Measurements from ENCODE around the gene CHN2.

The CHN2 gene

DNA sequence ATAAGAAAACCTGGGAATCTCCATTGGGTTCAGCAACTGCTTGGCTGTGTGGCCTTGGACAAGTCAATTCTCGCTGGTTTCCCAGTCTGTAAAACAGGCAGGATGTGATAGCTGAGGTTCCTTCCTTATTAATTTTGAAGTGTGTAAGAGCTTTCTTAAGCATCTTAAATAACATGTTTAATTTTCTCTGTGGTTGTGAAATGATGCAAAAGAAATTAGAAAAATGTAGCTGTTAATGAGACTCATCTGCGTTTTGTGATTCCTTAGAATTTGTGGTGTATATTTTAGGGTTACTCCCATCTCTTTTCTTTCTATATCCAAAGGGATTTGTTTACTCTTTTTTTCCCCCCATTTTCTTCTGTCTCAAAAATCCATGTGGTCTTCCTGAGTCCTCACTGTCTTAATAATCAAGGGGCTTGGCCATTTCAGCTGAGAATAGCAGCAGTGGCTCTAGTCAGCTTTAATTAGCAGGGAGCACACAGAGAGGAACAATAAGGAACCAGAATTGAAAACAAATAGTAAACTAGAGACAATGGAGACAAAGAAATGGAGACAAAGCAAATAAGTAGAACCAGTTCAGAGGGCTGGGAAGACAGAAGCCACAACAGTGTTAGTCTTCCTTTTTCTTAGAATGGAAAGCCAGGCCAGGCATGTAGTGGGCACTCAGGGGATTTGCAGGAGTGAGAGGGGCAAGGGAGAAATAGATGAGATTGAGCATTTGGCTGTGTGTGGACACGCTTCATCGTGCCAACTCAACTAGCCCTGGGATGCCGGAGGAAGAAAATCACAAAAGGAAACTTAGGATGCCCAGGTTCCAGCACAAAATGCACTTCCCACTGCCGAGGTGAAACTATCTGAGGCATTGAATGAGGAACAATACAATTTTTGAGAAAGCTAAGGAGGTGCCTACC is 93.9 kb downstream of the CHN2 start:
- no peak for DNase-seq

DNA sequence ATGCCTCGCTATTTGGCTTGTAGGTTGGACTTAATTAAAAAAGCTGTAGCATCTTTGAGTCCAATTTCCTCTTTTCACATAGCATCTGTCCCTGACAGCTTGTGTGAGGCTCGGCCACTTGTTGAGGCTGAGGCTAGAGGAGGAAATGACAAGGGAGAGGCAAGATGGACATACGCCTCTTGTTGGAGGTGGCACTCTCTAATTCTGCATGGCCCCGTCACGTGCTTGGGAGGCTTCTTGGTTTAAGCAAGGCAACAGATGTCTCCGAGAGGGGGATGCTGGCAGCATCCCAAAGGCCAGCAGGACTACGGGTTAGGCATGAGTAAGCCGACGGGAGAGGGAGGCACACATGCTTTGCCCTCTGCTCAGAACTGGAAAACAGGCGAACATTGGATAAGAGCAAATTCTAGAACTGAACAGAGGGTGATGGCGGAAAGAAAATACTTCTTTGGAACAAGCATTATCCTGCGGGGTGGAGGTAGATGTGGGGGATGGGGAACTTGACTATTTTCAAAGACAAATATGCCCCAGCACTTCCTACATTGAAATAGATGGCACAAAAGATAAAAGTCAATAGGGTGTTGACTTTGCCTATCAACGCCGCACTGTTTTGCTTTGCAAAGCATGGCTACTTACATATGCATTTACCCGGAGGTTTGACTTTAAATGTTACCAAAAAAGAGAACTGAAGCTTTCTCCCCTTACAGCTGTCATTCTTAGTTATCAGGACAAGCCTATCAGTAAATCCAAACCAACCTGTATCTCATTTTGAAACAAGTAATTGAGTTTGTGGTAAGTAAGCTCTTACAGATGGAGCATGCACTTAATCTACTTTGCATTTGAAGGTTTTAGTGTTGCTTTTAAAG is 94.8 kb downstream of the CHN2 start:
- DNase-seq, result no peak

DNA sequence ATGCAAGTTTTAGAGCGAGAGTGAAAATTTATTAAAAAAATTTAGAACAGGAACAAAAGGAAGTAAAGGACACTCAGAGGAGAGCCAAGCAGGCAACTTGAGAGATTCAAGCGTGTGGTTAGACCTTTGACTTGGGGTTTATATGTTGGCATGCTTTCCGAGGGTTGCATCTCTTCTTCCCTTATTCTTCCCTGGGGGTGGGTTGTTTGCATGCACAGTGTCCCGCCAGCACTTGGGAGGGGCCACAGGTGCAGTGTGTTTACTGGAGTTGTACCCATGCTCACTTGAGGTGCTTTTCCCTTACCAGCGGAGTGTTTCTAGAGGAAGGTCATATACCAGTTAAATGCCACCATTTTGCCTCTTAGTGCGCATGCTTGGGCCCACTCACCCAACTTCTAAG is 96.3 kb downstream of the CHN2 start:
- DNase-seq, result no peak

DNA sequence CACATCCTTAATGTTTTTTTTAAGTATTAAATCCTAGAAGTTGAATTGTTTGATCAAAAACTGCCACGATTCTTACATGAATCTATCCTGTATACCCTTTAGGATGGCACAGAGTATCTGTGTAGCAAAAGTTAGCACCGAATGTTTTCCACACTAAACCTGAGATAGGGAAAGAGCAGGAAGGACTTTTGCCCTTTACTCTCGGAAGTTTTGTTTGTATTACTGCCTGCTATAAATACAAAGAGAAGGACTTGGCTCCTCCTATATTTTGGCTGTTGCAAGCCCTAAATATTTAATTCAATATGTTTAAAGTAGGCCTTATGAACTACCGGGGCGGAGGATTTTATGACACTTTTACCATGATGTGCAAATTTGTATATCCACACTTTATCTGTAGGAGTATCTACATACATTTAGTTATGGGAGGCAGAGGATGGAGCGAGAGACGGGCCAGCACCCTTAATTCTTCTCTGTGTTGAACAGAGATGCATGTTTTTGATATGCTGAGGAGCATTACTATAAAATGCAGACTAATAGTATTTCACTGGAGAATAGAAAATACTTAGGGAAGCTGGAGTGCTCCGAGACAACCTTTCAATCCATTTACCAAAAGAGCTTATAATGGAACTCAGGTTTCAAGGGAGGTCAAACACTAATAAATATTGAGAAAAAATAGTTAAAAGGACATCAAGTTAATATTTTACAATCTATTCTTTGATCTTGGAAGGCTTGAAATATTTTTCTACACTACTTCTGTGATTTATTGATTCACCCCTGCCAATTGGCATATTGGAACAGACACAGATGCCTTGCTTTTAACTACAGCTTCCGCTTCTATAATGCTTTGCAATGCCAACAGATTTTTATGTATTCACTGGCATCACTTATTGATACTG is 97.4 kb downstream of the CHN2 start:
- no peak for DNase-seq

DNA sequence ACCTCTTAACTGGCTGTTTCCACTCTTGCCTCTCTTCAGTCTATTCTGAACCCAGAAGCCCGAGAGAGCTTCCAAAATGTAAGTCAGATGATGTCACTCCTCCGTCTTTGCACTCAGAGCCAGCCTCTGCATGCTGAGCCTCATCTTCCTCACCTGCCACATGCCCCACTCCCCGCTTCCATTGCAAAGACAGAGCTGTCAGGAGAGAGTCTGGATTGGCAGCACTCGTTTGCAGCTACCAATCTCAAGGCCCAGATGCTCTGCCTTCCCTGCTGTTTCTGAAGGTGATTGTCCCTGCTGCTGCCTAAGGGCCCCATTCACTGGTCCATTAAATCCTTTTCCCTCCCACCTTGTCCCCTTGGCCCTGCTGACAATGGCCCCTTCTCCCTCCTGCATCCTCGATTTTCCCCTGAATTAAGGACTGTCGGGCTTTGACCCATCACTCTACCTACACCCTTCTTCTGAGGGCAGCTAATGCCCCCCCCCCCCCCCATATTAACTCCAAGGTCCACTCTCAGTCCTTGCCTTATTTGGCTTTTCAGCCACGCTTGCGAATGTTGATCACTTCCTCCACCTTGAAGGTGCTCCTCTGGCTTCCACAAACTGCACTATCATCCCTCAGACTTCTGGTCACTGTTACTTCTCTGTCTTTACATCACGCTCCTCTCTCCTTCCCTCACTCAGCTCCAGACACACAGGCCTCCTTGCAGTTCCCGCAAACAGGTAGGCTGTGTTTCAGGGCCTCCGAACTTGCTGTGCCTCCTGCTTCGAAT is 98.5 kb downstream of the CHN2 start:
- no peak for DNase-seq

DNA sequence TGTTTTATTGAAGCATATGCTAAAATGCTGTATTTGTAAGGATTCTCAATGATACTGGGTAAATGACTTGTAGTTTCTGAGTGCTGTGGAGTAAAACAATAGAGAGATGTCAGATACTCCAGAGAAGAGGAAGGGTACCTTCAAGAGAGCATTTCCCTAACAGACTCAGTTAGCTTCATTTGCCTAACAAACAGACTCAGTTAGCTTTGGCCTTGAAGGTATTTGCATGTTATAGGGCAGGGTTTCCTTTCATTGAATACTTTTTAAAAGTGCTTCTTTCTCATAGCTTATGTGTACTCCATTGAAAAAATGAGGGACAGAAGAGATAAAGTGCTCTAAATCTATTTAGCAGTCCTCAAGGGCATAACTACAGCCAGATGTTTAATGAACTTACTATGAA is 101.8 kb downstream of the CHN2 start:
- no peak for DNase-seq

DNA sequence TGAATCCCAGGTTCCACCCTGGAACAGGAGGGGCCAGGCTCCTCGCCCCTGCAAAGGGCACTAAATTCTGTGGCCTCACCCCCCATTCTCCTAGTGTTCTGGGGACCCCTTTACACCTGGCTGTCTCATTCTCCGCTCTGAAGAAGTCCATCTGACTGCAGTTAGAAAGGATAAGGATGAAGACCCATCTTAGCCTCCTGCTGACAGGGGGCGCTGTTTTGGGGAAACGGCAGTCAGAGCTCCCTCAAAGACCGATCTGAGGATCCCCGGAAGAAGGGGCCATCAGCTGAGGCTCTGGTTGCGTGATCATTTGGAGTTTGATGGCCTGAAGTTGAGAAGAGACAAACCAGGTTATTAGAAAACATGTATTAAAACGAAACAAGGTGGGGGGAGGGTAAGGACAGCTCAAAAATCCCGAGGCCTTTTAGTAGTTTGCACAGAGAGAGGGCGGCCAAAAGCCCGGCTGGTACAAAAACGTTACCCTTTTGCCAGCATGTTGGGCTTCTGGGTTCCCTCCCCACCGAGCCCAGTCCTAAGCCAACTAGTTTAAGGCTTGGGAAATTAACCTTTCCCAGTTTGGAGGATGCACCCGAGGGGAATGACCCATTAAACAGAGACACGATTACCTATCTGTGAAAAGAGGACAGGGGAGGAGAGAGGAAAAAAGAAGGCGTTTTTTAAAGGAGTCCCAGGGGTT is 102.8 kb downstream of the CHN2 start:
- DNase-seq, result no peak

DNA sequence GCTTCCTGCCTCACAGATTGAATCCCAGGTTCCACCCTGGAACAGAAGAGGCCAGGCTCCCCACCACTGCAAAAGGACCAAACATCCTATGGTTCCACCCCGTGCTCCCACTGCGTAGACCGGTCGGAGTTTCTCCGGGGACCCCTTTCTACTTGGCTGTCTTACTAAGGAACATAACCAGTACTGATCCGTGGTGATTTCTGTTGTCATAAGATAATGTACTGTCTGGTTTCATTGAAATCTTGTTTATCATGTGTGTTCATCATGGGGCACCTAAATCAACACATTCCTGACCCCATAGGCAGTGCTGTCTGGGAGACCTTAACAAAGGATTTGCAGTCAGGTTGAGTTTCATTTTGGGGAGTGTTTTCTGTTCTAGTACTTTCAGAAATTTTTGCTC is 104.5 kb downstream of the CHN2 start:
- no peak for DNase-seq

DNA sequence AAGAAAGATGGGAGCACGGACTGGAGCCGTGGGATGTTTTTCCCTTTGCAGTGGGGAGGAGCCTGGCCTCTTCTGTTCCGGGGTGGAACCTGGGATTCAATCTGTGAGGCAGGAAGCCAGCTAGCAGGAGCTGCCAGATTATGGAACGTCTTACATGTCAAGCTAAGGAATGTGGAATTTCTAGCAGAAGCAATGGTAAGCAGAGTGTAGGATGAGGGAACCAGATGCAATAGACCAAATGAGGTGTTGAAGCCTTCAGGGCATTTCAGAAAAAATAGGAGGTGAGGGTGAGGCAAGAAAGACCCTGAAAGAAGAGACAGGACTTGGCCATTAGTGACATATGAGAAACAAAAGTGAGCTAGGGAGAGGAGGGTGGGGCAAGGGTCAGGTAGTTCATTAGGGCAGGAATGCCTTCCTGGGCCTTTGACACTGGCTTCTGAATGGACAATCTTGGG is 105.5 kb downstream of the CHN2 start:
- no peak for DNase-seq

DNA sequence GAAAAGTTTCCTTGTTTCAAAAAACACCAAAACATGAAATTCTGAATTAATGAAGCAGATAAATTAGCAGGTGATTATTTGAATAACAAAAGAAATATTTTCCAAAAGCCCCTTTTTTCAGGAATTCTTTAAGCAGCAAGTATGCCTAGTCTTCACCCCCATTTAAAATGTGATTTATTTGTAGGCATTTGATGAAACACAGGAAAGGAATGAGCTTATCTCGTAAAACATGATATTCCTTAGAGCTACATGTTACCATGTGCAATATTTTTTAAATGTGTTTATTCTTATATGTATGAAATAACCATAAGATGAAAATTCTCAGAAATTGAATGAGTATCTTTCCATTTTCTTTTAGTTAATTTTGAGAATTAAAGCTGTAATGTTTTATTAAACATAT is 106.1 kb downstream of the CHN2 start:
- no peak for DNase-seq

DNA sequence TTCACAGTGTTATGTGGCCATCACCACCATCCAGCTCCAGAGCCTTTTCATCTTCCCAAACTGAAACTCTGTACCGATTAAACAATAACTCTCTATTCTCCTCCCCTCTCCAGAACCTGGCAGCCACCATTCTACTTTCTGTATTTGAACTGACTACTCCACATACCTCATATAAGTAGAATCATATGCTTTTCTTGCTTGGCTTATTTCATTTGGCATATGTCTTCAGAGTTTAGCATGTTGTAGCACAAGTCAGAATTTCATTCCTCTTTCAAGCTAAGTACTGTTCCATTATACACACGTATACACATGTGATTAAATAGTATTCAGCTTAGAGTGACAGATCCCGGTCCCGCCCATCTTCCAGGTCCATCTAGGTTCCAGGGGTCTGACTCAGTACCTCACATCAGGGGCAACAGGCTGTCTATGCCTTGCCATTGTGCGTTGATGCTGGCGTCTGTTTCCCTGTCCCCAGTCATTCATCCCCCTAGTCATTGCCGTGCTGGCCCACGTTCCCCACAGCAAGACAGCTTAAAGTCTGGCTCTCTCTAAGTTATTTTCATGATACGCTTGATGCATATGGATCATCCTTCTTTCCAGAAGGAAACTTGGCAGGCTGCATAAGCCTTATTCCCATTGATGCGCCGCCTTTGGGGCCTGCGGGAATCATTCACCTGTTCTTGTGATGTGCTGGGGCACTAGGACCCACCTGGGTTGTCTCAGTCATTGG is 108.3 kb downstream of the CHN2 start:
- no peak for DNase-seq

DNA sequence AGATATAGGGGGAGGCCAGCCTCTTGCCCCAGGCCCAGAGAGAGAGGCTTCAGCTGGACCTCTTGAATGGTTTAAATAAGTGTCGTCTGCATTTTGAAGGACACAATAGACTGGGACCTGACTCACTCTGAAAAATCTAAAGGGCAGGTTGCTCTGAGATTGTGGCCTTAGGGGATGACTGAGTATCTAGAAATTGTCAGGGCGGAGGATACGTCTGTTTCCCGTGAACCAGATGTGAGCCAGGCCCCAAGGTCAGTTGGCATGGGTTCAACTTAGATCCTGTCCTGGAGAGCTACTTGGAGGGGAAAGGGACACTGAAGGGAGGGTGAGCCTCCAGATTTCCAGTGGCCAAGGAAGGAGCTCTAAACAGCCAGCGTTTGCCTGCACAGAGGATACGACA is 110.2 kb downstream of the CHN2 start:
- DNase-seq, result no peak

DNA sequence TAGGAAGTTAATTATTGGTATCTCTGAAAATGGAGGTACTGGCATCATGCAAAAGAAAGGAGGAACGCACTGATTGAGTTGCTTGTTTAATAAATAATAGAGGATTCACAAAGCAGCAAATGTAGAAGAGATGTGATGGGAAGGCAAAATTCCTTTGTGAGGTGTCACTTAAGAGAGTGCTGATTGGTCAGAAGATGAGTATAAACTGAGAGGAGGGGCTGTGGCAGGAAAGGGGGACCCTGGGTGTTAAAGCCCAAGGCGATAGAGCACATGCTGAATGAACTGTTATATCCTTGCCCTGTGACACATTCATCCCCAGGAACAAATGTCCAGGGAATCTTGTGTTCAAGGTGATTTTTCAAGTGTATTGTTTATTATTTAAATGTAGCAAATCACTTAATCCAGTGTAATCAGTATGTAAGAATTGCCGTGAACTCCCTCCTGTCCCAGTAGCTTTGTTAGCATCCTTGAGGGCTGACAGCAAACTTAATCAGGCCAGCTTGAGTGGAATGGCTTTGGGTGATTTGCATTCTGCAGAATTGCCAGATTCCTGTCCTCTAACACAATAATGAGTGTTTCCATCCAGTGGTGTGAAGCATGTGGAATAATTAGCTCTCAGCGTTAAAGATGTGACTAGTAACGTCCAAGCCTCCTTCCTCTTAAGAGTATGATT is 111.9 kb downstream of the CHN2 start:
- DNase-seq, result no peak

DNA sequence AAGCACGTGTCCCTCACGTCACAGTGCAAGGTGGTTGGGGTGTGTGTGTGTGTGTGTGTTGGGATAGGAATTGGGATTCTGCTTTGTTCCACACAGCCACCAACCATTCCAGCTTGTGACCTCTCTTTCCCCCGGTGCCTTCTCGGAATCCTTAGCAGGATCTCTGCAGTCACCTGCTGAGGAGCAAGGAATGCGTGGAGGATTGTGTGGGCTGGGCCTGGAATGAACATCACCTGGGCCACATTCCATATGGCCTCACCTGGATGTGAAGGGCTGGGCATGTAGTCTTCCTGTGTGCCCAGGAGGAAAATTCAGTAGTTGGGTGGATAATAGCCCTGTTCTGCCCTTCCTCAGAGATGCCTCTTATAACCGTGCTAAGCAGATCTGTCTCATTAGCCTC is 113.8 kb downstream of the CHN2 start:
- DNase-seq, result no peak

DNA sequence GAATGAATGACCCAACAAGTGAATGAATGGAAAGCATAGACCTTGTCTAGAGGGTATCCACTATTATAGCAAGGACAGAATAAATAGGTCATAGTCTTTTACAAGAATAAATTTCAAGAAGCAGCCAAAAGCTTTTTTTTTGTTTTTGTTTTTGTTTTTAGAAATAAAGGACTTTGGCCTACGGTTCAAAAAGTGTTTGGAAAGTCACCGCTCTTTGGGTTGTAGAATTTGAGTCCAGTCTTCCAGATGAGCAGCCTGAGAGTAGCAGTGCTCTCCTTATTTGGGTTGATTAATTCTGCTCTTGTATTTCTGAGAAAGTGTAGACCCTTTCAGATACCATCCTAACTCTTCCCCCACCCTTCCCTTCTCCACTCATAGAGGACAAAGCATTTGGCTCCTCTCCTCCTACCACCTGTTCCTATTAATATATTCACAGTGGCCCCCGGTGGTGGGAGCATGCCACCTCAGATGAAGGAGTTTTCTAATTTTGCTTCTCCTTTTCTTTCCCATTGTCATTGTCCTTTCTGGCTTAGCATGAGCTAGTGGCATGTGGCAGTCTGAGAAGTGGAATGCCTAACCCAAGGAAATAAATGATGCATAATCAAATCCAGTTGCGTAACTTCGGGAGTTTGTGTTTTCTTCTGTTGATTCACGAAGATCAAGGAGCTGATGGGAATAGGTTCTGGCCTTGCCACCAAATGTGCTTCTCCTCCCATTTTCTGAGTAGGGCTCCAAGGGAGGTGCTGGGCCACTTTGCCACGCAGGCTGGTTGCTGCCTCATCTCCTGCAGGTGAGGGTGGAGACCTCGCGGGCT is 114.7 kb downstream of the CHN2 start:
- DNase-seq, result no peak

DNA sequence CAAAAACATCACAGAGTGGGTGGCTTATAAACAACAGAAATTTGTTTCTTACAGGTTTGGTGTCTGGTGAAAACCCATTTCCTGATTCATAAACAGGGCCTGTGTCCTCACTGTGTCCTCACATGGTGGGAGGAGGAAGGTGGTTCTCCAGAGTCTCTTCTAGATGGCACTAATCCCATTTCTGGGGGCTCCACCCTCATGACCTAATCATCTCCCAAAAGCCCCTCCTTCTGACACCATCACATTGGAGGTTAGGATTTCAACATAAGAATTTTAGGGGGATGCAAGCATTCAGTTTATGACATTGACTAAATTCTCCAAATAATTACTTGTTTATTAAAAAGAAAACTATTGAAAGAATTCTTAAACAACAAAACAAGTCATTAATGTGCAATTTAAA is 116.0 kb downstream of the CHN2 start:
- DNase-seq, result no peak

DNA sequence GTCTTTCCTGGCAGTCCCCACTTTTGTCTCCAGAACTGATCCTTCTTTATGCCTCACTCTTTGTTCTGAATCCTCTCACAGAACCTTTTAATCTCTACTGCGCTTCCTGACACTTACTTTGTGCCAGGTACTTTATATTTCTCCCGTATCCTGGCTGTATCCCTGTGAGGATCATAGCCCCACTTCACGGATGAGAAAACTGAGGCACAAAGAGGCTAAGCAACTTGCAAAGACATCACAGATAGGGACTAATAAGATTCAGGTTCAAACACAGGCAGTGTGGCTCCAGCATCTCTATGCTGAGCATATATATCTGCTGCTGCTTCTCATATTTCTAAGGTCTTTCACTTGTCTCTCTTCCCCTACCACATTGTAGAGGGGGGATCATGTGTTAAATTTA is 116.7 kb downstream of the CHN2 start:
- DNase-seq, result no peak

DNA sequence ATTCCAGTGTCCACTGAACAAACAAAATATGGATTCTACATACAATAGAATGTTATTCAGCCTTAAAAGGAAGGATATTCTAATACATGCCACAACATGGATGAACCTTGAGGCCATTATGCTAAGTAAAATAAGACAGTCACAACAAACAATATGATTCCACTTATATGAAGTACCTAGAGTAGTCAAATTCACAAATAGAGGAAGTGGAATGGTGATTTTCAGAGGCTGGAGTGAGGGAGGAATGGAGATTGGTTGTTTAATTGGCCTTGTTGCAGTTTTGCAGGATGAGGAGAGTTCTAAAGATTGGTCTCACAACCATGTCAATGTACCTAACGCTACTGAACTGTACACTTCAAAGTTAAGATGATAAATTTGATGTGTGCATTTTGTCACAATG is 119.6 kb downstream of the CHN2 start:
- no peak for DNase-seq

Data from activated CD4-positive, alpha-beta T cell treated with anti-CD3 and anti-CD28 coated beads for 4 hours (primary cell).